ENCODE measurements around the gene IGSF9B.

The IGSF9B gene

DNA sequence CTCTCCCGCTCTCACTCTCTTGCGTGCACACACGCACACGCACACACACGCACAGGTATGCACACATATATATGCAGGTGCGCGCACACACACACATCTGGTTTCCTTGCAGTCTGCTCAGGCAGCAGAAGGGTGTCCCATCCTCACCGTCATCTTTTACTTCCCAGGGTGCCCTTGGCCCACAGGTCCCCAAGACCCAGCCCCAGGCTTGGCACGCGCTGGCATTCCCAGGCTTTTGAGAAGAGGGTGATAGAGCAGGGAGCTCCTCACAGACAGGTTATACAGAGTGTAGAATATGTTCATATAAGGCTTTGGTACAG lies 59.5 kb downstream of the IGSF9B start:
- ATAC-seq: no peak
- TF ChIP-seq ZC3H10 (CRISPR knock-in tag; IDR thresholded peaks at IDR 0.05): no peak
- no peak for TF ChIP-seq PPARA (CRISPR knock-in tag; IDR thresholded peaks at IDR 0.05; ENCODE audit: borderline replicate concordance)
- TF ChIP-seq, protein P1, sequence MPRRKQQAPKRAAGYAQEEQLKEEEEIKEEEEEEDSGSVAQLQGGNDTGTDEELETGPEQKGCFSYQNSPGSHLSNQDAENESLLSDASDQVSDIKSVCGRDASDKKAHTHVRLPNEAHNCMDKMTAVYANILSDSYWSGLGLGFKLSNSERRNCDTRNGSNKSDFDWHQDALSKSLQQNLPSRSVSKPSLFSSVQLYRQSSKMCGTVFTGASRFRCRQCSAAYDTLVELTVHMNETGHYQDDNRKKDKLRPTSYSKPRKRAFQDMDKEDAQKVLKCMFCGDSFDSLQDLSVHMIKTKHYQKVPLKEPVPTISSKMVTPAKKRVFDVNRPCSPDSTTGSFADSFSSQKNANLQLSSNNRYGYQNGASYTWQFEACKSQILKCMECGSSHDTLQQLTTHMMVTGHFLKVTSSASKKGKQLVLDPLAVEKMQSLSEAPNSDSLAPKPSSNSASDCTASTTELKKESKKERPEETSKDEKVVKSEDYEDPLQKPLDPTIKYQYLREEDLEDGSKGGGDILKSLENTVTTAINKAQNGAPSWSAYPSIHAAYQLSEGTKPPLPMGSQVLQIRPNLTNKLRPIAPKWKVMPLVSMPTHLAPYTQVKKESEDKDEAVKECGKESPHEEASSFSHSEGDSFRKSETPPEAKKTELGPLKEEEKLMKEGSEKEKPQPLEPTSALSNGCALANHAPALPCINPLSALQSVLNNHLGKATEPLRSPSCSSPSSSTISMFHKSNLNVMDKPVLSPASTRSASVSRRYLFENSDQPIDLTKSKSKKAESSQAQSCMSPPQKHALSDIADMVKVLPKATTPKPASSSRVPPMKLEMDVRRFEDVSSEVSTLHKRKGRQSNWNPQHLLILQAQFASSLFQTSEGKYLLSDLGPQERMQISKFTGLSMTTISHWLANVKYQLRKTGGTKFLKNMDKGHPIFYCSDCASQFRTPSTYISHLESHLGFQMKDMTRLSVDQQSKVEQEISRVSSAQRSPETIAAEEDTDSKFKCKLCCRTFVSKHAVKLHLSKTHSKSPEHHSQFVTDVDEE (CRISPR knock-in tag; IDR thresholded peaks at IDR 0.05): no peak
- no peak for TF ChIP-seq ARNTL (CRISPR knock-in tag; IDR thresholded peaks at IDR 0.05; ENCODE audit: borderline replicate concordance, low read depth)
- TF ChIP-seq, protein P2, sequence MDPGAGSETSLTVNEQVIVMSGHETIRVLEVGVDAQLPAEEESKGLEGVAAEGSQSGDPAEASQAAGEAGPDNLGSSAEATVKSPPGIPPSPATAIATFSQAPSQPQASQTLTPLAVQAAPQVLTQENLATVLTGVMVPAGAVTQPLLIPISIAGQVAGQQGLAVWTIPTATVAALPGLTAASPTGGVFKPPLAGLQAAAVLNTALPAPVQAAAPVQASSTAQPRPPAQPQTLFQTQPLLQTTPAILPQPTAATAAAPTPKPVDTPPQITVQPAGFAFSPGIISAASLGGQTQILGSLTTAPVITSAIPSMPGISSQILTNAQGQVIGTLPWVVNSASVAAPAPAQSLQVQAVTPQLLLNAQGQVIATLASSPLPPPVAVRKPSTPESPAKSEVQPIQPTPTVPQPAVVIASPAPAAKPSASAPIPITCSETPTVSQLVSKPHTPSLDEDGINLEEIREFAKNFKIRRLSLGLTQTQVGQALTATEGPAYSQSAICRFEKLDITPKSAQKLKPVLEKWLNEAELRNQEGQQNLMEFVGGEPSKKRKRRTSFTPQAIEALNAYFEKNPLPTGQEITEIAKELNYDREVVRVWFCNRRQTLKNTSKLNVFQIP (CRISPR knock-in tag; IDR thresholded peaks at IDR 0.05; ENCODE audit: borderline replicate concordance, low read depth): no peak

- ATAC-seq: no peak
- TF ChIP-seq BACH2 (CRISPR knock-in tag; IDR thresholded peaks at IDR 0.05; ENCODE audit: borderline replicate concordance) (no peak), TCF4 (CRISPR knock-in tag; IDR thresholded peaks at IDR 0.05; ENCODE audit: borderline replicate concordance) (no peak), CSDC2 (CRISPR knock-in tag; IDR thresholded peaks at IDR 0.05) (no peak)
Measured at GRCh38 chr11:133896642-133897330, 60.0 kb downstream of the IGSF9B start.

DNA sequence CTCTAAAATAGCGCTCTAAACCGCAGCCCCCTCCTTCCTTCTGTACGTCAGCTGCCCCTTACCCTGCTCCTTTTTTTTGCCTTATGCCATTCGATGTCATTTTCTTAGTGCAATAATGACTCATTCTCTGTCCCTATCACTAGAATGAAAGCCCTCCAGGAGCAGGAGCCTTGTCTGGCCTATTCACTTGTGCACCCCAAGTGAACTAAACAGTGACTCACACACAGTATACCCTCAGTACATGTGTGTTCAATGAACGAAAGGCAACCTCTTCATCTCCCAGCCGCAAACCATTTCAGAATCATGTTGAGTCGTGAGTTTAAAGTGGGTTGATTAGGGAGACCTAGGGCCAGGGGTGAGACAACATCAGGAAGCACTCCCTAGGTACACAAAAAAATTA lies 60.7 kb downstream of the IGSF9B start:
- ATAC-seq: no peak

DNA sequence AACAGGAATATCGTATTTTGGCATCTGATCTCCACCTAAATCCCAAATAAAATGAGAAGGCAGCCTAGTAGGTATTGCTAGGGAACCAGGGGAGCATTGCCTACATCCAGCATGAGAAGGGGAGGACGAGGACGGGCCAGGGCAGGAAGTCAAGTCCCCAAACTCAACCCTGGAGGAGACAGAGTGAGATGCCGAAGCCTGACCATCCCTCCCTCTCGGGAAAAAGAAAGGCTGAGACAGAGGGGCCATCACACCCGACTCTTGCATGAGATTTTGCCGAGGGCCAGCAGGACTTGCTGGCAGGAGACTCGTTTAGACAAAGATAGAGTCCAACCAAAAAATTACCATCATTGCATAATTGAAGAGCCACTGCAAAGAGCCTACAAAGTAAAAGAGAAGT lies 61.2 kb downstream of the IGSF9B start:
- no peak for TF ChIP-seq ZNF70 (CRISPR knock-in tag; IDR thresholded peaks at IDR 0.05)
- no peak for TF ChIP-seq CSDC2 (CRISPR knock-in tag; IDR thresholded peaks at IDR 0.05)
- TF ChIP-seq ZNF565 (CRISPR knock-in tag; conservative IDR thresholded peaks at IDR 0.05; ENCODE audit: low read depth): no peak
- TF ChIP-seq OSR1 (CRISPR knock-in tag; IDR thresholded peaks at IDR 0.05): no peak
- no peak for TF ChIP-seq TOX (CRISPR knock-in tag; IDR thresholded peaks at IDR 0.05; ENCODE audit: borderline replicate concordance)
- no peak for TF ChIP-seq ZC3H10 (CRISPR knock-in tag; IDR thresholded peaks at IDR 0.05)
- TF ChIP-seq, protein P1 (CRISPR knock-in tag; IDR thresholded peaks at IDR 0.05): no peak
- TF ChIP-seq TCF4 (CRISPR knock-in tag; IDR thresholded peaks at IDR 0.05; ENCODE audit: borderline replicate concordance): no peak
- no peak for TF ChIP-seq ESRRG (CRISPR knock-in tag; IDR thresholded peaks at IDR 0.05)
- ATAC-seq: no peak

More for the DNA sequence above, 60.7 kb downstream of the IGSF9B start:
- no peak for TF ChIP-seq ZC3H10 (CRISPR knock-in tag; IDR thresholded peaks at IDR 0.05)
- TF ChIP-seq RARB (CRISPR knock-in tag; IDR thresholded peaks at IDR 0.05): no peak
- no peak for TF ChIP-seq ISL1 (CRISPR knock-in tag; IDR thresholded peaks at IDR 0.05)
- no peak for TF ChIP-seq ESRRG (CRISPR knock-in tag; IDR thresholded peaks at IDR 0.05)
- TF ChIP-seq, protein P3, sequence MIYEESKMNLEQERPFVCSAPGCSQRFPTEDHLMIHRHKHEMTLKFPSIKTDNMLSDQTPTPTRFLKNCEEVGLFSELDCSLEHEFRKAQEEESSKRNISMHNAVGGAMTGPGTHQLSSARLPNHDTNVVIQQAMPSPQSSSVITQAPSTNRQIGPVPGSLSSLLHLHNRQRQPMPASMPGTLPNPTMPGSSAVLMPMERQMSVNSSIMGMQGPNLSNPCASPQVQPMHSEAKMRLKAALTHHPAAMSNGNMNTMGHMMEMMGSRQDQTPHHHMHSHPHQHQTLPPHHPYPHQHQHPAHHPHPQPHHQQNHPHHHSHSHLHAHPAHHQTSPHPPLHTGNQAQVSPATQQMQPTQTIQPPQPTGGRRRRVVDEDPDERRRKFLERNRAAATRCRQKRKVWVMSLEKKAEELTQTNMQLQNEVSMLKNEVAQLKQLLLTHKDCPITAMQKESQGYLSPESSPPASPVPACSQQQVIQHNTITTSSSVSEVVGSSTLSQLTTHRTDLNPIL (CRISPR knock-in tag; IDR thresholded peaks at IDR 0.05; ENCODE audit: low read depth): no peak

GRCh38 chr11:133895061-133895479 lies 61.7 kb downstream of the IGSF9B start:
- TF ChIP-seq, protein P3 (CRISPR knock-in tag; IDR thresholded peaks at IDR 0.05; ENCODE audit: low read depth): no peak
- TF ChIP-seq PPARA (CRISPR knock-in tag; IDR thresholded peaks at IDR 0.05; ENCODE audit: borderline replicate concordance) (no peak), OSR1 (CRISPR knock-in tag; IDR thresholded peaks at IDR 0.05) (no peak), ESRRG (CRISPR knock-in tag; IDR thresholded peaks at IDR 0.05) (no peak), GLIS3 (CRISPR knock-in tag; IDR thresholded peaks at IDR 0.05) (no peak), ZC3H10 (CRISPR knock-in tag; IDR thresholded peaks at IDR 0.05) (no peak), TOX (CRISPR knock-in tag; IDR thresholded peaks at IDR 0.05; ENCODE audit: borderline replicate concordance) (no peak), ZNF8 (CRISPR knock-in tag; IDR thresholded peaks at IDR 0.05) (no peak), BACH2 (CRISPR knock-in tag; IDR thresholded peaks at IDR 0.05; ENCODE audit: borderline replicate concordance) (no peak), RARB (CRISPR knock-in tag; IDR thresholded peaks at IDR 0.05) (no peak)
- TF ChIP-seq, protein P2 (CRISPR knock-in tag; IDR thresholded peaks at IDR 0.05; ENCODE audit: borderline replicate concordance, low read depth): no peak
- no peak for ATAC-seq
